ENCODE measurements around the gene CCR8. TPM values are rescaled to one million over a fixed set of nuclear protein-coding genes. Genes with fewer than 3 reads are reported as not detected.

The CCR8 gene
- polyA plus RNA-seq, 1 experiment, result not detected

GRCh38 chr3:39334205-39334604 is 4.7 kb downstream of the CCR8 start:
- Histone ChIP-seq H3K27me3 (ENCODE audit: control insufficient read depth, insufficient read depth, low read length) (no peaks in the 10 kb centered on the region), H3K9me3 (ENCODE audit: control insufficient read depth, insufficient read depth, low read length) (no peaks in the 10 kb centered on the region), H3K4me3 (ENCODE audit: low read depth, low read length) (no peak overlapping the region), H3K27ac (ENCODE audit: low read depth, low read length) (no peak overlapping the region)
- DNase-seq (ENCODE audit: low read depth, low spot score), result no peak
- POLR2A ChIA-PET, result no interaction called here
- CTCF ChIA-PET, result no interaction called here
- no peak for TF ChIP-seq CTCF (IDR thresholded peaks at IDR 0.05; ENCODE audit: low read depth, low read length)

DNA sequence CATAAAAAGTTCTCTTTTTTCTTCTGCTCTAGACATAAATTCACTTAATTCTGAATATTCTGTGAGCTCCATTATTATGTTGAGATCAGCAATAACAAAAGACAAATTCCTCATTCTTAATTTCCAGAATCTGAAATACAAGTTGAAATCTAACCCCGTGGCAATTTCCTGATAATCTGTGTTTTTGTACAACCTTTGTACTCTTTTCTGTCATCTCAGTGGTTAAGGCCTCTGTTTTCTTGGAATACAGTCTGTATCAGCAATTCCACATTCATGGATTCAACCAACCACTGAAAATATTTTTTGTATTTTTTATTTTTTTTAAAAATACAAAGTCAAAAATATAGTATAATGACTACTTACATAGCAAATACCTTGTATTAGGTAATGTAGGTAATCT is 8.7 kb downstream of the CCR8 start:
- TF ChIP-seq CTCF (IDR thresholded peaks at IDR 0.05; ENCODE audit: low read depth, low read length), result no peak
- DNase-seq (ENCODE audit: low read depth, low spot score), result no peak
- Histone ChIP-seq H3K27me3 (ENCODE audit: control insufficient read depth, insufficient read depth, low read length) (no peaks in the 10 kb centered on the region), H3K4me3 (ENCODE audit: low read depth, low read length) (no peak overlapping the region), H3K9me3 (ENCODE audit: control insufficient read depth, insufficient read depth, low read length) (no peaks in the 10 kb centered on the region), H3K27ac (ENCODE audit: low read depth, low read length) (no peak overlapping the region)
- CTCF ChIA-PET, result no interaction called here
- POLR2A ChIA-PET, result no interaction called here

DNA sequence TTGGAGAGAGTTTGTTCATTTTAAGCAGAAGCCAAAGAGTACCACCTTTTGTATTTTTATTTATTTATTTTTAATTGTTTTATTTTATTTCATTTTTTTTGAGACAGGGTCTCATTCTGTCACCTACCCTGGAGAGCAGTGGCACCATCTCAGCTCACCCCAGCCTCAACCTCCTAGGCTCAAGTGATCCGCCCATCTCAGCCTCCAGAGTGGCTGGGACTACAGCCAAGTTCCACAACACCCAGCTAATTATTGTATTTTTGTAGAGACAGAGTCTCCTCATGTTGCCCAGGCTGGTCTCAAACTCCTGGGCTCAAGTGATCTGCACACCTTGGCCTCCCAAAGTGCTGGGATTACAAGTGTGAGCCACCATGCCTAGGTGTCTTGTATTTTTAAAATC is 9.6 kb downstream of the CCR8 start:
- CTCF ChIA-PET, result no interaction called here
- H3K9me3 ChIP-seq (ENCODE audit: control insufficient read depth, insufficient read depth, low read length), result no peaks in the 10 kb centered on the region
- no peak overlapping the region for H3K4me3 ChIP-seq (ENCODE audit: low read depth, low read length)
- POLR2A ChIA-PET, result no interaction called here
- no peak overlapping the region for H3K27ac ChIP-seq (ENCODE audit: low read depth, low read length)
- no peak for DNase-seq (ENCODE audit: low read depth, low spot score)
- no peaks in the 10 kb centered on the region for H3K27me3 ChIP-seq (ENCODE audit: control insufficient read depth, insufficient read depth, low read length)
- TF ChIP-seq CTCF (IDR thresholded peaks at IDR 0.05; ENCODE audit: low read depth, low read length), result no peak

- no peak for TF ChIP-seq CTCF (IDR thresholded peaks at IDR 0.05; ENCODE audit: low read depth, low read length)
- no peaks in the 10 kb centered on the region for H3K27me3 ChIP-seq (ENCODE audit: control insufficient read depth, insufficient read depth, low read length)
- POLR2A ChIA-PET, result no interaction called here
- no peak overlapping the region for H3K27ac ChIP-seq (ENCODE audit: low read depth, low read length)
- no peak overlapping the region for H3K4me3 ChIP-seq (ENCODE audit: low read depth, low read length)
- no peaks in the 10 kb centered on the region for H3K9me3 ChIP-seq (ENCODE audit: control insufficient read depth, insufficient read depth, low read length)
- CTCF ChIA-PET, result interaction anchor here (0.7 kb wide), 1 partner anchor 243 kb away, joined by 7 read pairs; no protein-coding TSS in a partner anchor
- DNase-seq (ENCODE audit: low read depth, low spot score), result no peak
Measured at GRCh38 chr3:39343076-39343717, 13.7 kb downstream of the CCR8 start.

DNA sequence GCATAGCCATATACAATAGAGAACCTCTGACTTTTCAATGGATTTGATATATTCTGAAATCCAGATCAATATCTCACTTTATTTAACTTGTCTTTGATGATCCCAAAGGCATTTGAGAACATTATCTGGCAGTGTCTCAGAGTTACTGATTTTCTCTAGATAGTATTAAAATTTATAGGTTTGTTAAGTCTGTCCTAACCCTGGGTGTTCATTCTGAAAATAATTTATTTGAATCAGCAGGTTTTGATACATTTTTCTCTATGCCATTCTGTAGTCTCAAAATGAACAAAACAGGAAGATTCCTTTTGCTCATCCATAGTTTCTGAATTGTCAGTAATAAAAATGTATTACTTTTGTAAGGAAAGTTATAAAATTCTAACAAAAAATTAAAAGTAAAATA is 14.3 kb downstream of the CCR8 start:
- Histone ChIP-seq H3K9me3 (ENCODE audit: control insufficient read depth, insufficient read depth, low read length) (no peaks in the 10 kb centered on the region), H3K27ac (ENCODE audit: low read depth, low read length) (no peak overlapping the region), H3K4me3 (ENCODE audit: low read depth, low read length) (no peak overlapping the region), H3K27me3 (ENCODE audit: control insufficient read depth, insufficient read depth, low read length) (no peaks in the 10 kb centered on the region)
- no peak for DNase-seq (ENCODE audit: low read depth, low spot score)
- ChIA-PET CTCF (no interaction called here), POLR2A (no interaction called here)
- no peak for TF ChIP-seq CTCF (IDR thresholded peaks at IDR 0.05; ENCODE audit: low read depth, low read length)
